GM12878 (cell line): ENCODE data around the gene MEGF11. TPM values are rescaled to one million over a fixed set of nuclear protein-coding genes. Genes with fewer than 3 reads are reported as not detected.

Experiments
- ATAC-seq: fragments of 200-7000 bp; cut with Tn5 transposase; 3 replicates; pipeline ENCODE4 v1.9.1; 2020; ENCODE audit warnings: mild to moderate bottlenecking, moderate library complexity
- BruUV-seq: library from RNA; stranded (reverse); fragments of 400-500 nt; replicated peaks from 2 replicates; lab custom pipeline; 2021; lab: Mats Ljungman, UMichigan
- CTCF ChIA-PET: fragments of 300-600 bp; sonication (Branson Sonifier 250); formaldehyde crosslinking; extraction: SDS; loops from one replicate; lab custom pipeline; 2021; ENCODE audit warnings: inconsistent platforms; lab: Yijun Ruan, JAX
- POLR2A ChIA-PET: fragments of 350-600 bp; formaldehyde crosslinking; extraction: SDS; loops from one replicate; lab custom pipeline; 2021; ENCODE audit warnings: inconsistent platforms; lab: Charles Lee
- RAD21 ChIA-PET: fragments of 300-600 bp; sonication (Branson Sonifier 250); formaldehyde crosslinking; loops from one replicate; lab custom pipeline; 2023; ENCODE audit warnings: antibody characterized with exemption; ENCODE audit not compliant: unreplicated experiment; lab: Charles Lee
- SMC1A ChIA-PET: fragments of 300-600 bp; sonication (Branson Sonifier 250); formaldehyde crosslinking; loops from one replicate; lab custom pipeline; 2023; ENCODE audit not compliant: unreplicated experiment, uncharacterized antibody; lab: Charles Lee
- DNase-seq: peaks from one replicate; pipeline ENCODE4 v3.0.0-alpha.2; 2011; ENCODE audit warnings: low read depth, low spot score
- FAIRE-seq: peaks from 3 replicates; lab custom pipeline; 2011; peaks lifted over from hg19 to GRCh38; lab: Jason Lieb, UNC
- H2AFZ ChIP-seq: 2 replicates; pipeline ENCODE4 v1.6.0; 2011; ENCODE audit warnings: low read depth, low read length, control low read depth; ENCODE audit not compliant: control insufficient read depth
- H3K27ac ChIP-seq: 2 replicates; pipeline ENCODE4 v1.5.1; 2011; ENCODE audit warnings: control low read depth; ENCODE audit not compliant: control insufficient read depth, insufficient read depth
- H3K27me3 ChIP-seq, 2 experiments: replicated peaks in 1 of 2; 2 replicates each; pipeline versions ENCODE4 v1.6.0 to v1.6.1; 2011; ENCODE audit warnings: low read length in 1 of 2; ENCODE audit not compliant: control insufficient read depth in 2 of 2, insufficient read depth in 2 of 2
- H3K36me3 ChIP-seq, 2 experiments: 2 replicates each; pipeline ENCODE4 v1.5.1; 2011; ENCODE audit warnings: low read length in 1 of 2; ENCODE audit not compliant: control insufficient read depth in 2 of 2, insufficient read depth in 2 of 2
- H3K4me1 ChIP-seq: 2 replicates; pipeline ENCODE4 v1.6.1; 2011; ENCODE audit warnings: mild to moderate bottlenecking, low read length, moderate library complexity, mixed read lengths; ENCODE audit not compliant: control insufficient read depth, insufficient read depth
- H3K4me2 ChIP-seq: 2 replicates; pipeline ENCODE4 v1.6.0; 2011; ENCODE audit warnings: control low read depth; ENCODE audit not compliant: control insufficient read depth, insufficient read depth
- H3K4me3 ChIP-seq: fragments of 200-600 bp; sonication (generic); 2 replicates; pipeline ENCODE4 v1.5.1; 2016
- H3K79me2 ChIP-seq: 2 replicates; pipeline ENCODE4 v1.6.0; 2011; ENCODE audit warnings: low read length; ENCODE audit not compliant: control insufficient read depth, insufficient read depth
- H3K9ac ChIP-seq: 2 replicates; pipeline ENCODE4 v1.8.0; 2011; ENCODE audit warnings: low read length, control low read depth, mixed read lengths; ENCODE audit not compliant: control insufficient read depth, insufficient read depth
- H3K9me3 ChIP-seq: replicated peaks from 3 replicates; pipeline ENCODE4 v1.5.1; 2011; ENCODE audit warnings: mild to moderate bottlenecking, low read length; ENCODE audit not compliant: control insufficient read depth, insufficient read depth
- H4K20me1 ChIP-seq: 2 replicates; pipeline ENCODE4 v1.6.0; 2011; ENCODE audit not compliant: control insufficient read depth, insufficient read depth
- BACH1 ChIP-seq: fragments of 450-650 bp; IDR thresholded peaks from 2 replicates; pipeline ENCODE4 v1.6.1; 2017; ENCODE audit warnings: mild to moderate bottlenecking, borderline replicate concordance
- CBX3 ChIP-seq: fragments of 200-600 bp; sonication (generic); IDR thresholded peaks from 2 replicates; pipeline ENCODE4 v1.6.1; 2016; ENCODE audit warnings: low read depth, borderline replicate concordance
- EP300 ChIP-seq, 2 experiments: fragments of 150-350 bp in 1 of 2; IDR thresholded peaks; 2 replicates each; pipeline ENCODE4 v1.6.1; 2011 to 2012; ENCODE audit warnings: low read depth in 2 of 2, low read length in 2 of 2, borderline replicate concordance in 1 of 2, improper control_type of control experiment in 1 of 2, inconsistent platforms in 1 of 2; ENCODE audit not compliant: control insufficient read depth in 1 of 2
- ETV6 ChIP-seq, 2 experiments: fragments of 450-650 bp in 1 of 2; IDR thresholded peaks in 1 of 2; conservative IDR thresholded peaks in 1 of 2; 2 replicates each; pipeline ENCODE4 v1.6.1; 2014; ENCODE audit warnings: antibody characterized with exemption in 1 of 2, borderline replicate concordance in 1 of 2, low read depth in 1 of 2, mild to moderate bottlenecking in 1 of 2, moderate library complexity in 1 of 2
- HDAC2 ChIP-seq: fragments of 200-600 bp; sonication (generic); IDR thresholded peaks from 2 replicates; pipeline ENCODE4 v1.6.1; 2017
- IRF4 ChIP-seq: IDR thresholded peaks from 2 replicates; pipeline ENCODE4 v1.6.1; 2011; ENCODE audit warnings: low read depth, low read length
- PAX8 ChIP-seq: fragments of 450-650 bp; IDR thresholded peaks from 2 replicates; pipeline ENCODE4 v1.6.1; 2017; ENCODE audit warnings: mild to moderate bottlenecking, moderate library complexity
- POLR2AphosphoS2 ChIP-seq: IDR thresholded peaks from 2 replicates; pipeline ENCODE4 v1.6.1; 2011; ENCODE audit warnings: low read depth, mild to moderate bottlenecking, low read length, improper control_type of control experiment, moderate library complexity
- RCOR1 ChIP-seq: conservative IDR thresholded peaks from 2 replicates; pipeline ENCODE4 v1.6.1; 2012; ENCODE audit warnings: low read depth, low read length, improper control_type of control experiment
- RFX5 ChIP-seq: IDR thresholded peaks from 2 replicates; pipeline ENCODE4 v1.6.1; 2011; ENCODE audit warnings: low read depth, low read length, improper control_type of control experiment
- SMARCA5 ChIP-seq: fragments of 450-650 bp; IDR thresholded peaks from 2 replicates; pipeline ENCODE4 v1.6.1; 2017; ENCODE audit warnings: mild to moderate bottlenecking
- ZBTB40 ChIP-seq: fragments of 450-650 bp; IDR thresholded peaks from 2 replicates; pipeline ENCODE4 v1.6.1; 2016; ENCODE audit warnings: mild to moderate bottlenecking, moderate library complexity, borderline replicate concordance
- WGBS: methylation state at CpG from one replicate; pipeline ENCODE4 v1.1.6; 2016; ENCODE audit warnings: low lambda C conversion rate; ENCODE audit not compliant: insufficient replicate concordance, insufficient coverage; ENCODE audit errors: missing lambda C conversion rate; 5-methylcytosine and 5-hydroxymethylcytosine counted together
- in situ Hi-C: fragments of 300-500 bp; cut with MboI; formaldehyde crosslinking; loops from 9 replicates; pipeline ENCODE4 v1.14.3; 2018; ENCODE audit warnings: mixed read lengths
- intact Hi-C: fragments of 100-400 bp; cut with micrococcal nuclease; formaldehyde crosslinking; loops from one replicate; pipeline ENCODE4 v1.14.2; 2022; ENCODE audit not compliant: unreplicated experiment
- polyA plus RNA-seq, 11 experiments: library from polyadenylated mRNA; depleted of rRNA in 4 of 11; unstranded in 6 of 11; stranded (reverse) in 5 of 11; fragments of >200 nt; fragmentation: Nextera tagmentation in 4 of 11; fragmentation: Illumina TruSeq in 1 of 11; extraction: Ambion mirVana in 4 of 11; extraction: Trizol in 1 of 11; gene quantifications; 1 replicate in 1 of 11; 2 replicates in 10 of 11; pipeline versions ENCODE4 v1.2.1 to v1.2.3, GENCODE V29; 2011 to 2016; ENCODE audit warnings: inconsistent platforms in 2 of 11, missing spikeins in 2 of 11, low read depth in 1 of 11
- total RNA-seq, 4 experiments: library from RNA; depleted of rRNA in 3 of 4; stranded (reverse); fragments of >200 nt in 3 of 4; fragmentation: Illumina TruSeq in 1 of 4; extraction: Trizol in 1 of 4; gene quantifications; 2 replicates each; pipeline versions ENCODE4 v1.2.1 to v1.2.3, GENCODE V29; 2013 to 2021
- TF ChIP-seq, protein P1 (sequence below): fragments of 150-350 bp; IDR thresholded peaks from 2 replicates; pipeline ENCODE4 v1.6.1; 2014; ENCODE audit warnings: mild to moderate bottlenecking, low read depth, low read length
- TF ChIP-seq, protein P2 (sequence below): fragments of 450-650 bp; IDR thresholded peaks from 2 replicates; pipeline ENCODE4 v1.6.1; 2017; ENCODE audit warnings: mild to moderate bottlenecking, moderate library complexity

Gene MEGF11
- total and polyA plus RNA-seq, 10 of the 15 experiments (the other 5 are each of a cell fraction or from before 2014, with no cell fraction given): 0.03 to 1.7 (median 0.49) TPM

- no peaks in the 10 kb centered on the region for H3K79me2 ChIP-seq
- intact Hi-C loops: no loop called here
- BruUV-seq: no TSS peak
- H3K9ac ChIP-seq: no peak overlapping the region
- H3K36me3 ChIP-seq: no peaks in the 10 kb centered on the region
- ChIA-PET RAD21 (no interaction called here), CTCF (no interaction called here), SMC1A (no interaction called here), POLR2A (interaction anchor here (1.1 kb wide), 1 partner anchor 91 kb away, joined by 4 read pairs; no protein-coding TSS in a partner anchor)
- no peak overlapping the region for H2AFZ ChIP-seq
- FAIRE-seq (no peak), DNase-seq (no peak), ATAC-seq (no peak)
- no peak overlapping the region for H3K4me2 ChIP-seq
- H3K27me3 ChIP-seq: no peaks in the 10 kb centered on the region; a peak in 1 of 4 replicates
- H4K20me1 ChIP-seq: no peaks in the 10 kb centered on the region
- no peaks in the 10 kb centered on the region for H3K9me3 ChIP-seq
- WGBS: 62% methylated on average over 9 of the region's 10 CpGs
- no peak overlapping the region for H3K4me3 ChIP-seq
- in situ Hi-C loops: no loop called here
- H3K4me1 ChIP-seq: peaks cover 20% of the 10 kb centered on the region
- H3K27ac ChIP-seq: no peak overlapping the region
- TF ChIP-seq, protein P1, sequence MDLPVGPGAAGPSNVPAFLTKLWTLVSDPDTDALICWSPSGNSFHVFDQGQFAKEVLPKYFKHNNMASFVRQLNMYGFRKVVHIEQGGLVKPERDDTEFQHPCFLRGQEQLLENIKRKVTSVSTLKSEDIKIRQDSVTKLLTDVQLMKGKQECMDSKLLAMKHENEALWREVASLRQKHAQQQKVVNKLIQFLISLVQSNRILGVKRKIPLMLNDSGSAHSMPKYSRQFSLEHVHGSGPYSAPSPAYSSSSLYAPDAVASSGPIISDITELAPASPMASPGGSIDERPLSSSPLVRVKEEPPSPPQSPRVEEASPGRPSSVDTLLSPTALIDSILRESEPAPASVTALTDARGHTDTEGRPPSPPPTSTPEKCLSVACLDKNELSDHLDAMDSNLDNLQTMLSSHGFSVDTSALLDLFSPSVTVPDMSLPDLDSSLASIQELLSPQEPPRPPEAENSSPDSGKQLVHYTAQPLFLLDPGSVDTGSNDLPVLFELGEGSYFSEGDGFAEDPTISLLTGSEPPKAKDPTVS: no peak
- no peak for TF ChIP-seq PAX8
- TF ChIP-seq SMARCA5: no peak
- no peak for TF ChIP-seq BACH1
- no peak for TF ChIP-seq IRF4
- no peak for TF ChIP-seq ZBTB40
- no peak for TF ChIP-seq POLR2AphosphoS2
- TF ChIP-seq EP300 (IDR thresholded peaks at IDR 0.05; ENCODE audit: borderline replicate concordance in 1 of 2, control insufficient read depth in 1 of 2, low read depth in 2 of 2, low read length in 2 of 2): no peak
- TF ChIP-seq ETV6 (conservative IDR thresholded peaks at IDR 0.05 in 1 of 2, IDR thresholded peaks at IDR 0.05 in 1 of 2; ENCODE audit: borderline replicate concordance in 1 of 2, low read depth in 1 of 2): no peak
- TF ChIP-seq RFX5: no peak
- TF ChIP-seq, protein P2, sequence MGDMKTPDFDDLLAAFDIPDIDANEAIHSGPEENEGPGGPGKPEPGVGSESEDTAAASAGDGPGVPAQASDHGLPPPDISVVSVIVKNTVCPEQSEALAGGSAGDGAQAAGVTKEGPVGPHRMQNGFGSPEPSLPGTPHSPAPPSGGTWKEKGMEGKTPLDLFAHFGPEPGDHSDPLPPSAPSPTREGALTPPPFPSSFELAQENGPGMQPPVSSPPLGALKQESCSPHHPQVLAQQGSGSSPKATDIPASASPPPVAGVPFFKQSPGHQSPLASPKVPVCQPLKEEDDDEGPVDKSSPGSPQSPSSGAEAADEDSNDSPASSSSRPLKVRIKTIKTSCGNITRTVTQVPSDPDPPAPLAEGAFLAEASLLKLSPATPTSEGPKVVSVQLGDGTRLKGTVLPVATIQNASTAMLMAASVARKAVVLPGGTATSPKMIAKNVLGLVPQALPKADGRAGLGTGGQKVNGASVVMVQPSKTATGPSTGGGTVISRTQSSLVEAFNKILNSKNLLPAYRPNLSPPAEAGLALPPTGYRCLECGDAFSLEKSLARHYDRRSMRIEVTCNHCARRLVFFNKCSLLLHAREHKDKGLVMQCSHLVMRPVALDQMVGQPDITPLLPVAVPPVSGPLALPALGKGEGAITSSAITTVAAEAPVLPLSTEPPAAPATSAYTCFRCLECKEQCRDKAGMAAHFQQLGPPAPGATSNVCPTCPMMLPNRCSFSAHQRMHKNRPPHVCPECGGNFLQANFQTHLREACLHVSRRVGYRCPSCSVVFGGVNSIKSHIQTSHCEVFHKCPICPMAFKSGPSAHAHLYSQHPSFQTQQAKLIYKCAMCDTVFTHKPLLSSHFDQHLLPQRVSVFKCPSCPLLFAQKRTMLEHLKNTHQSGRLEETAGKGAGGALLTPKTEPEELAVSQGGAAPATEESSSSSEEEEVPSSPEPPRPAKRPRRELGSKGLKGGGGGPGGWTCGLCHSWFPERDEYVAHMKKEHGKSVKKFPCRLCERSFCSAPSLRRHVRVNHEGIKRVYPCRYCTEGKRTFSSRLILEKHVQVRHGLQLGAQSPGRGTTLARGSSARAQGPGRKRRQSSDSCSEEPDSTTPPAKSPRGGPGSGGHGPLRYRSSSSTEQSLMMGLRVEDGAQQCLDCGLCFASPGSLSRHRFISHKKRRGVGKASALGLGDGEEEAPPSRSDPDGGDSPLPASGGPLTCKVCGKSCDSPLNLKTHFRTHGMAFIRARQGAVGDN: no peak
- TF ChIP-seq HDAC2: no peak
- TF ChIP-seq CBX3: no peak
- TF ChIP-seq RCOR1: no peak
Measured at GRCh38 chr15:66152650-66153049, 100.9 kb downstream of the MEGF11 start.
